SJCRH30 (cell line): Measurements from ENCODE around the gene LMF1. TPM values are rescaled to one million over a fixed set of nuclear protein-coding genes. Genes with fewer than 3 reads are reported as not detected.

ENCODE experiments used
- DNase-seq, 2 experiments: peaks; one replicate each; pipeline ENCODE4 v3.0.0-alpha.2; 2015 to 2020
- H3K27ac ChIP-seq: fragments of 250-450 bp; sonication (Bioruptor Pico); 2 replicates; pipeline ENCODE4 v1.5.1; 2020; ENCODE audit warnings: mild to moderate bottlenecking, moderate library complexity
- H3K27me3 ChIP-seq: fragments of 250-450 bp; sonication (Bioruptor Pico); 2 replicates; pipeline ENCODE4 v1.5.1; 2020; ENCODE audit warnings: mild to moderate bottlenecking, moderate library complexity
- H3K36me3 ChIP-seq: fragments of 250-450 bp; sonication (Bioruptor Pico); 2 replicates; pipeline ENCODE4 v1.5.1; 2020; ENCODE audit warnings: mild to moderate bottlenecking, moderate library complexity
- H3K4me1 ChIP-seq: fragments of 250-450 bp; sonication (Bioruptor Pico); 2 replicates; pipeline ENCODE4 v1.5.1; 2020; ENCODE audit warnings: mild to moderate bottlenecking, moderate library complexity
- H3K4me3 ChIP-seq: fragments of 250-450 bp; sonication (Bioruptor Pico); 2 replicates; pipeline ENCODE4 v1.5.1; 2020; ENCODE audit warnings: mild to moderate bottlenecking, moderate library complexity
- H3K9me3 ChIP-seq: fragments of 250-450 bp; sonication (Bioruptor Pico); replicated peaks from 2 replicates; pipeline ENCODE4 v1.5.1; 2020; ENCODE audit warnings: mild to moderate bottlenecking, moderate library complexity
- total RNA-seq: library from RNA; depleted of rRNA; stranded (reverse); fragments of >200 nt; shearing (Covaris generic); gene quantifications from 2 replicates; pipeline ENCODE4 v1.2.3, GENCODE V29; 2014; rRNA removed

The LMF1 gene
- total RNA-seq, result 2.3 and 2.7 TPM in 2 replicates

DNA sequence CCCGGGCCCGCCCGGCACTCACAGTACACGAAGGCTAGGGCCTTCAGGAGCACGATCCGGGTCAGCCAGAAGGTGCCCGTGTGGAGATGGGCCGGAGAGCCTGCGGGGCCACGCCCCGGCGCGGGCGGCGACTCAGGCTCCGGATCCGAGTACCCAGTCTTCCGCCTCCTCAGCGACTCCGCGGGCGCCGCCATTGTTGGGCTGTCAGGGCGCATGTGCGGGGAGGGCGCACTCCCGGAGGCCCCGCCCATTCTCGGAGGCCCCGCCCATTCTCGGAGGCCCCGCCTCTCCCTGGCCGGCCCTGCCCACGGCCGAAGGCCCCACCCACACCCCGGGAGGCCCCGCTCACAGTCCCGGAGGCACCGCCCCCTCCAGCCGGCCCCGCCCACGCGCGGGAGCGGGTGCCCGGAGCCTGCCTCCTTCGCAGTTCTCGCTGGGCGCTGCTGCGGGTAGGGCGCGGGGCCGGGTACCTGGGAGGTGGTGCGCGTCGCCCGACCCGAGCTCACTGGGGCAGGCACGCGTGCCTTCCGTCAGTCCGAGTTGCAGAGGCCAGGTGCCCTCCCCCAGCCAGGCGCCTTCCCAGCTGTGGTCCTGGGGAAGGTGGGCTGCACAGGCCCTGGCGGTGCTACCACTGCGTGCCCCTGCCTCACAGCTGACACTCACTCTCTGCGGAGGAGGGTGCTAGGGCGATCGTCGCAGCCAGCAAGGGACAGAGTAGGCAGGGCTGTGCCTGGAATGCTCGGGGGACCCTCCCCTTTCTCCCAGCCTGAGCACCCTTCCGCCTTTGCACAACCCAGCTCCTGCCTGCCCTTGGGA, at the start of gene LMF1:
Gene LMF1 (minus strand): TSS at position 219 of the 816 bp plus-strand sequence. CDS start 4 bp downstream, at position 215.
- peak within 1 kb of the TSS; percentile 67 for H3K27ac ChIP-seq

DNA sequence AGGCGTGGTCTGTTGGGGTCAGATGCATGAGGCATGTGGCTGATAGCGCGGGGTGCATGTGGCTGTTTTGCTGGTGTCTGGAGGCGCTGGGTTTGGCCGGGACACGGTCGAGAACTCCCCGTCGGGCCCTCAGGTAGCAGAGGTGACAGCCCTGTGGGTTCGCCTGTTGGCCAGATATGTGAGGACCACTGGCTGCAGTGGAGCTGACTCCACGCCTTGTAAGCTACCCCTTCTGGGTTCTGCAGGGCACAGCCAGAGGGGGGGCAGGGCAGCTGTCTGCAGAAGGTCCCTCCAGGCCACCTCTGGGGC, 49.3 kb upstream of the LMF1 start:
- Histone ChIP-seq H3K4me3 (peak overlapping the region; percentile 43), H3K27ac (peak overlapping the region; percentile 93), H3K27me3 (no peaks in the 10 kb centered on the region), H3K36me3 (no peaks in the 10 kb centered on the region), H3K9me3 (no peaks in the 10 kb centered on the region), H3K4me1 (peaks cover 41% of the 10 kb centered on the region)
- no peak for DNase-seq

More for the DNA sequence above, at the start of gene LMF1:
- Histone ChIP-seq H3K27me3 (no peaks in the 10 kb centered on the region), H3K9me3 (peaks cover 4% of the 10 kb centered on the region), H3K4me1 (peaks cover 41% of the 10 kb centered on the region), H3K36me3 (peaks cover 6% of the 10 kb centered on the region; the same call in 1 of the 2 replicates), H3K4me3 (peak within 1 kb of the TSS; percentile 73)
- DNase-seq, result peak; percentile 87 to 90

DNA sequence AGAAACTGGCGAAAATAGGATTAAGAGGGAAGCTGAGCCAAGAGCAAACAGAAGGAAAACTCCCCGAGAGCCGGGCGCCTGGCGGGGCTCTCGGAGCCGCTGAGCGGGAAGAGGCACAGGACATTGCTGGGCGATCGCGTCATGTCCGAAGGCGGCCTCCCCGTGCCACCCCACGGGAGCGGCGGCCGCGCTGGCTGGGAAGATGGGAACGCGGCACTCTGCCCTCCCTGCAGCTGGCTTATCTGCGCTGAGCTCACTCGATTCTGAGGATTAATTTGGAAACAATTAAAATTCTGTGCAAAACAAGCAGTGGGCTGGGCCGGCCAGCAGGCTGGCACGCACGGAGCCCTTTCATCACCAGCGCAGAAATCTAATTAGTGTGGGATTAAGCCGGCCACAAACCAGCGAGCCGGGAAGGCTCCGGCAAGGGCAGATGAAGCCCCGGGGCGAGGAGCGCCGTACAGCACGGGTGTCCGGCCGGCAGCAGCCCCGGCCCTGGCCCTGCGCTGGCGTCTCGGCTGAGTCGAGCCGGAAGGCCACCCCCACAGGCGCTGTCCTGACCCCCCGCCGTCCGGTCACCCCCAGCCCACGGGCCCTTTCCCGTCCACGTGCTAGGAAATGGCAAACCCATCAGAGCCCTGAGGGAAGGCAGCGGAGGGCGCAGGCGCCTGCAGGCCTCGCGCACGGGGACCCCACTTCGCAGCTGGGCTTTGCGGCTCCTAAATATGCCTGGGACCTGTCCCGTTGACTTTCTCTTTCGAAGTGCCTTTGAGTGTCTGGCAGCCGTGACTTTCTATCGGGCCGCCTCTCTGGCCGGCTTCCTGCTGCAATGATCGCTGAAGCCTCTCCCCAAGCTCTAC, 48.7 kb upstream of the LMF1 start:
- Histone ChIP-seq H3K27ac (peak overlapping the region; percentile 93), H3K36me3 (no peaks in the 10 kb centered on the region), H3K4me3 (peak overlapping the region; percentile 43), H3K4me1 (peaks cover 47% of the 10 kb centered on the region), H3K27me3 (no peaks in the 10 kb centered on the region), H3K9me3 (no peaks in the 10 kb centered on the region)
- peak; percentile 88 to 91 for DNase-seq

DNA sequence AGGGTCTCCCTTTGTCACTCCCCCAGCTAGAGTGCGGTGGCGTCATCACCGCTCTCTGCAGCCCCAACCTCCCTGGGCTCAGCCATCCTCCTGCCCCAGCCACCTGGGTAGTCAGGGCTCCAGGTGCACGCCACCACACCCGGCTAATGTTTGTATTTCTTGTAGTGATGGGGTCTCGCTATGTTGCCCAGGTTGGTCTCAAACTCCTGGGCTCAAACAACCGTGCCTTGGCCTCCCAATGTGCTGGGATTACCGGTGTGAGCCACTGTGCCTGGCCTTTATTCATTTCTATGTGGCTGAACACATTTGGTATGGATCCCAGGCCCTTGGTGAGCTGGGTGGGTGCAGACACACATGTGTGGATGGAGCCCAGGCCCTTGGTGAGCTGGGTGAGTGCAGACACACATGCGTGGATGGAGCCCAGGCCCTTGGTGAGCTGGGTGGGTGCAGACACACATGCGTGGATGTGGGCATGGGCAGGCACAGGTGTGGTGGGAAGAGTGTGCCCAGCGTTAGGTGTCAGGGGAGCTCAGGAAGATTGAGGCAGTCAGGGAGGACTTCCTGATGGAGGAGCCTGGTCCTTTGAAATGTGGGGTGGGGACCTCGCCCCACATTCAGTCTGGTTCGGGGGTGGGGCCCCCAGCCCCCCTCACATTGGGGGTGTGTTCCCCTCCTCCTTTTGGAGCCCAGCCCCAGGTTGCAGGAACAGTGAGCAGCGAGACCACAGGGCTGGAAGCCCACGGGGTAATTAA, 47.8 kb upstream of the LMF1 start:
- no peaks in the 10 kb centered on the region for H3K27me3 ChIP-seq
- H3K27ac ChIP-seq, result peak overlapping the region; percentile 93
- peak overlapping the region; percentile 43 for H3K4me3 ChIP-seq
- peaks cover 47% of the 10 kb centered on the region for H3K4me1 ChIP-seq
- no peaks in the 10 kb centered on the region for H3K9me3 ChIP-seq
- DNase-seq, result no peak
- no peaks in the 10 kb centered on the region for H3K36me3 ChIP-seq

DNA sequence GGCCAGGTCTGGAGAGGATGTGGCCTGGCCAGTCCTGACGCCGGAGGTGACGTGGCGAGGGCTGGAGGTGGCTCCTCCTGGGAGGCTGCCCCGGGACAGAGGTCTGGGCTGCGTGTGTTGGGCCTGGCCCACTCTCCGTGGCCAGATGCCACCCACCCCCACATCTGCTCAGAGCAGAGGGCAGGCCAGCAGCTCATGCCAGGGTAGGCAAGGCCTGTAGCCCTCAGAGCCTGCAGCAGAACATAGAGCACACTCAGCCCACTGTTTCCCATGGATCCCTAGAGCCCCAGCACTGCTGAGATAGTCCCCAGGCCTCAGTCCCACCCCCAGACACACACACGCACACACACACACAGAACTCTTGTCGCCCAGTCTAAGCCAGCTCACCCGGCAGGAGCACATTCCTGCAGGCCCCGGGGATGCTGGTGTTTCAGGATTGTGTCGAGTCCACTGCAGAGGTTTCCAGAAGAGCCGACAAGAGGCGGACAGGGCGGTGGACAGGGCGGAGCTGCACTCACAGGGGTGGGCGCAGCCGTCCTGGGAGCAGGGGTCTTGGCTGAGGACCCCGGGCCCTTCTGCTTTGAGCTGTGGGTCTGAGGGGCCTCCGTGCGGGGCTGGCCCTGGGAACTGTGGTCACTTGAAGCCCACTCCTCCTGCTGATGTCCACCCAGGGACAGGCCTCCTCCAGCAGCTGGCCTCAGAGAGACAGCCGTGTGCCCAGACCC, 44.1 kb upstream of the LMF1 start:
- Histone ChIP-seq H3K27ac (peak overlapping the region; percentile 10; the same call in 1 of the 2 replicates), H3K27me3 (no peaks in the 10 kb centered on the region), H3K9me3 (no peaks in the 10 kb centered on the region), H3K4me1 (peaks cover 40% of the 10 kb centered on the region), H3K4me3 (no peak overlapping the region), H3K36me3 (no peaks in the 10 kb centered on the region)
- peak in 1 of 2 experiments; percentile 50 for DNase-seq

DNA sequence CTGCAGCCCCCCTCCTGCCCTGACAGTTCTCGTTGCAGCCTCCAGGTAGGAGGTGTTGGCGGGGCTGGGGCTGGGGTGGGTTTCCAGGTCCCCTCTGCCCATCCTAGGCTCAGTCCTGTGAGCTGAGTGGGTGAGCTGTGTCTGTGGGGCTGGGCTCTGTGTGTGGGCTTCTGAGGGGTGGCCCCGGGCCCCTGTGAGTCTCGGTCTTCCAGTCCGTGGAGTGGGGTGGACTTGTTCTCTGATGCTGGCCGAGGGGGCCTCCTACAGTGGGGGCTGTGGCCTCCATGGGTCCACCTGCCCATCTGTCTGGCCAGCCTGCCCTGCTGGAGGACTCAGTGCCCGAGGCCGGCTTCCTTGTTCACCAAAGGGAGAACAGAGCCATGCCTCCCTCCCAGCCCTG, 43.4 kb upstream of the LMF1 start:
- no peak for DNase-seq
- Histone ChIP-seq H3K27me3 (no peaks in the 10 kb centered on the region), H3K36me3 (no peaks in the 10 kb centered on the region), H3K4me1 (peaks cover 43% of the 10 kb centered on the region), H3K9me3 (no peaks in the 10 kb centered on the region), H3K27ac (no peak overlapping the region), H3K4me3 (no peak overlapping the region)

DNA sequence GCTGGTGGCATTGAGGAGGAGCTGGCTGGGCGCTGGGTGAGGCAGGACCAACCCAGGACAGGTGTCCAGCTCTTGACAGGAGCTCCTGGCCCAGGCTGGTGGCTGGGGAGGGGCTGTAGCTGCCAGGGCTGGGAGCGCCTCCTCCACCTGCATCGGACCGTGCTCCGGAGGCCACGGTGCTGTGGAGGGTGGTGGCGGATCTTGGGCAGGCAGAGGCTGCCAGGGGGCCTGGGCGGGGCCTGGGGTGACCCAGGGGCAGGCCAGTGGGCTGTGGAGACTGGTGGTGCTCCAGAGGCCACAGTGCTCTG, 42.8 kb upstream of the LMF1 start:
- no peak overlapping the region for H3K27ac ChIP-seq

DNA sequence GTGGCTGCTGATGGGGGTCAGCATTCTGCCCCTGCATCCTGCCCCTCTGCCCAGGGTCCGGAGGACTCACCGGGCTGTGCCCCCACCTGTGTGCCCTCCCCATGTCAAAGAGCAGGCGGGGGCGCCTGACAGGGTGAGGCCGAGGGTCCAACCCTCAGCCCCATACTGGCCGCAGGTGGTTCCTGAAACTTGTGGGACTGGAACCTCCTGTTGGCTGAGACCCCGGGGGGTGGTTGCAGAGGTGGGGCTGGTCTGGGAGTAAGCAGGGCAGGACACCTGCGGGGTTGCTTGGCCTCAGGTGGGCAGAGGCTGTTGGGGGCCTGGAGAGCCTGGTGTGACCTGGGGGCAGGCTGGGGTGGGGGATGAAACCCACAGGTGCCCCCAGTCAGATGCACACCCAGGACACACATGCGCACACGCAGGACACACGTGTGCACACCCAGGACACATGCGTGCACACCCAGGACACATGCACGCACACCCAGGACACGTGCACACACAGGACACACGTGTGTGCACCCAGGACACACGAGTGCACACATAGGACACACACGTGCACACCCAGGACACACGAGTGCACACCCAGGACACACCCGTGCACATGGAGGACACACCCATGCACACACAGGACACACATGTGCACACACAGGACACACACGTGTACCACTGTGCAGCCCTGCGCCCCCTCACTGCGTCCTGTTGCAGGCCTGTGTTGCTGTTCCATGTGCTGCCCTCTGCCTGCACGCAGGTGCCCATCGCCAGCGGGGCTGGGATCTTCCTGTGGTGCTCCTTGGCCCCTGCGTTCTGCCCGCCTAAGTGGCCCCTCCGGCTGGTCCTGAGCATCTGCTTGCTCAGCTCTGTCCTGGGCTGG, 42.2 kb upstream of the LMF1 start:
- Histone ChIP-seq H3K27ac (no peak overlapping the region), H3K4me3 (no peak overlapping the region), H3K4me1 (peaks cover 38% of the 10 kb centered on the region), H3K9me3 (no peaks in the 10 kb centered on the region), H3K27me3 (no peaks in the 10 kb centered on the region), H3K36me3 (no peaks in the 10 kb centered on the region)
- DNase-seq, result no peak

More for the DNA sequence above, 42.8 kb upstream of the LMF1 start:
- H3K36me3 ChIP-seq, result no peaks in the 10 kb centered on the region
- H3K27me3 ChIP-seq, result no peaks in the 10 kb centered on the region
- no peak for DNase-seq
- peaks cover 44% of the 10 kb centered on the region for H3K4me1 ChIP-seq
- no peaks in the 10 kb centered on the region for H3K9me3 ChIP-seq
- no peak overlapping the region for H3K4me3 ChIP-seq

DNA sequence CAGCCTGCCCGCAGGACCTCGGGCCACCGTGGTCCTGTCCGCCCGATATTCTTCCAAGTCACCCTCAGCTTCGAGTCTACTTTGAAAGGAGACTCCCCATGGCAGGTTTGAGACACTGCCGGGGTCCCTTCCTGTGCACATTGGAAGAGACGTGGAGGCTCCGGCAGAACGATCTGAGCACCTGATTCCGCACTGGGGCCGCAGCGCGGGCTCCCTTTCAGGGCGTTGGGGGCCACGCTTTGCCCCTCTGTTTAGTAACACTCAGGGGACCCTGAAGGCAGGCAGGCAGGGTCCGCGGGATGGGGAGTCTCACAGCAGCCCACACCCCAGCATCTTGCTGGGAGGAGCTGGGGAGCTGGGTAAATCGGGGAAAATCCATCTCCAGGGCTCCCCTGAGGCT, 41.4 kb upstream of the LMF1 start:
- Histone ChIP-seq H3K36me3 (no peaks in the 10 kb centered on the region), H3K4me1 (peaks cover 37% of the 10 kb centered on the region), H3K27me3 (no peaks in the 10 kb centered on the region), H3K4me3 (peak overlapping the region; percentile 52), H3K27ac (peak overlapping the region; percentile 14; the same call in 1 of the 2 replicates), H3K9me3 (no peaks in the 10 kb centered on the region)
- no peak for DNase-seq

DNA sequence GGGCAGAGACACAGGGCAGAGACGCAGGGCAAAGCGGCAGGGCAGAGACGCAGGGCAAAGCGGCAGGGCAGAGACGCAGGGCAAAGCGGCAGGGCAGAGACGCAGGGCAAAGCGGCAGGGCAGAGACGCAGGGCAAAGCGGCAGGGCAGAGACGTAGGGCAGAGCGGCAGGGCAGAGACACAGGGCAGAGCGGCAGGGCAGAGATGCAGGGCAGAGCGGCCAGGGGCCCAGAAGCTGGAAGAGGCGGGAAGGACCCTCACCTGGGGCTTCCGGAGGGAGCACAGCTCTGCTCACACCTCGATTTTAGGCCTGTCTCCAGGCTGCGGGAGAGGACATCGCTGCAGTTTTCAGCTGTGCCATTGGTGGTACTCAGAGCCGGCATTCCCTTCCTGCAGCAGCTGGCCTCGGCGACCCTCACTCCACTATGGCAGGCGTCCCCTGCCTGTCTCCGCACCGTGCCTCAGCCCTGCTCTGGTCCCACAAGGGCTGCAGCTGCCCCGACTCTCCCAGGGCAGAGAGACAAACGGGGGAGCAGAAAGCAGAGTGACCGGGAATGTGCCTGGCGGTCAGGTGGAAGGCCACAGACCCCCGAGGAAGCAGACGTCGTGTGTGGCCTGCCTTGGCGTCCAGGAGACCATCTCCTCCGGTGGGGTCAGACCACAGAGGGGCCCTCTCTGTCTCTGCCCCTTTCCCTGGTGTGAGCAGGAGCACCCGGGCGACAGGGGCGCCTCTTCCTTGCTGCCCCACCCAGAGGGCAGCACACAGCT, 40.7 kb upstream of the LMF1 start:
- H3K36me3 ChIP-seq, result no peaks in the 10 kb centered on the region
- H3K27ac ChIP-seq, result peak overlapping the region; percentile 14; the same call in 1 of the 2 replicates
- peak overlapping the region; percentile 52 for H3K4me3 ChIP-seq
- DNase-seq, result peak; percentile 57 to 73
- H3K27me3 ChIP-seq, result no peaks in the 10 kb centered on the region
- H3K9me3 ChIP-seq, result no peaks in the 10 kb centered on the region
- H3K4me1 ChIP-seq, result peaks cover 37% of the 10 kb centered on the region

DNA sequence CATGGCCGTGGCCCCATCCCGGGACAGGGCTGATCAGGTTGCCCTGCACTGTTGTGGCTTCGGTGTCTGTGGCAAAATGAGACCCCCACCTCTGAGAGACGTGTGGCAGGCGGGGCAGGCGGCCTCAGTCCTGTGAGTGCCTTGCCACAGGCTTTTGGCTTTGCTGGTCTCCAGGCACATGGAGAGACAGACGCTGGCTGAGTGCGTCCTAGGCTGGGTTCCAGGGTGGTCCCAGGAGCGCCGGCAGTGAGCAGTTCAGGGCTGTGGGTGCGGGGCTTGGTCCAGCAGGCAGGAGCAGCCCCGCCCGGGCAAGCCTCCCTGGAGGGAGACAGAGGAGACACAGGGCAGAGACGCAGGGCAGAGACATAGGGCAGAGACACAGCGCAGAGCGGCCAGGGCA, 40.0 kb upstream of the LMF1 start:
- Histone ChIP-seq H3K36me3 (no peaks in the 10 kb centered on the region), H3K27ac (peak overlapping the region; percentile 40), H3K27me3 (no peaks in the 10 kb centered on the region), H3K4me1 (peaks cover 37% of the 10 kb centered on the region), H3K4me3 (peak overlapping the region; percentile 52), H3K9me3 (no peaks in the 10 kb centered on the region)
- DNase-seq, result peak; percentile 52 to 57

DNA sequence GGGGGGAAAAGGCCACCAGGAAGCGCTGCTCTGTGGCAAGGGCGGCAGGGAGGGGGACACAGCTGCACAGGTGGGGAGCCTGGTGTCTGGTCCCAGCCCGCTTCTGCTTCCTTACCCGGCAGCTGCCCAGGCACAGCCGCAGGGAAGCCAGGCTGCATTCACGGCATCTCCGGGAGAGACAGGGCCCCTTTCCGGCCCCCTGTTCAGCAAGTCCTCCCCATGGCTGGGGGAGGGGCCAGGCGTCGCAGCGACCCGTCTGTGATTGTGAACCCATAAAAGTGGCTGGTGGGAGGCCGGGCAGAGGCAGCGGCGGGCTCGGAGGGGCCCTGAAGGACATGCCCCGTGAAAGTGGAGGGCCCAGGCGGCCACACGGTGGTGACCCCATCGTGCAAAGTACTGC, 39.5 kb upstream of the LMF1 start:
- H3K27me3 ChIP-seq, result no peaks in the 10 kb centered on the region
- peaks cover 33% of the 10 kb centered on the region for H3K4me1 ChIP-seq
- peak overlapping the region; percentile 40 for H3K27ac ChIP-seq

More for the DNA sequence above, 39.5 kb upstream of the LMF1 start:
- DNase-seq, result peak; percentile 83
- no peaks in the 10 kb centered on the region for H3K36me3 ChIP-seq
- peak overlapping the region; percentile 52 for H3K4me3 ChIP-seq
- H3K9me3 ChIP-seq, result no peaks in the 10 kb centered on the region
